ENCODE measurements around the gene MAN2A1.
A peak's percentile ranks its signal among the peaks of the same experiment; 100 is the strongest.
"Not testable (repeated sequence)": the region's sequence is repeated elsewhere in the genome, so short reads cannot be mapped to it uniquely, and the experiment has no call there.

MAN2A1 gene

DNA sequence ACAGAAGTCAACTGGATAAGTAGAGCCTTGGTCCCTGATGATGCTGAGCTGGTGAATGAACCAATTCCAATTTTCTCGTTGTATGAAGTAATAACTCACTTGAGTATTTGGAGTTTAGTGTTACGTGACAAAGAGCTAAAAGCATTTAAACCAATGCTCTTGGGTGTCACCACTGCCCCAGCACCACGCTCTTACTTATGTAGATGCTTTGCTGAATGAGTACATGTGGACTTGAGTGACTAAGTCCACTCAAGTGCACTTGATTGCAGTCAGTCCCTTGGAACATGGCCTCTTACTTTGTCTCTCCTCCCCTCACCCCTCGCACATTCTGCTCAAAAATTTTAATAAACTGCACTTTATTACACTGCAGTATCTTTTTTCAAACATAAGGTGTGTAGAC is 184.0 kb downstream of the MAN2A1 start:
- DNase-seq (ENCODE audit: low read depth), result no peak

DNA sequence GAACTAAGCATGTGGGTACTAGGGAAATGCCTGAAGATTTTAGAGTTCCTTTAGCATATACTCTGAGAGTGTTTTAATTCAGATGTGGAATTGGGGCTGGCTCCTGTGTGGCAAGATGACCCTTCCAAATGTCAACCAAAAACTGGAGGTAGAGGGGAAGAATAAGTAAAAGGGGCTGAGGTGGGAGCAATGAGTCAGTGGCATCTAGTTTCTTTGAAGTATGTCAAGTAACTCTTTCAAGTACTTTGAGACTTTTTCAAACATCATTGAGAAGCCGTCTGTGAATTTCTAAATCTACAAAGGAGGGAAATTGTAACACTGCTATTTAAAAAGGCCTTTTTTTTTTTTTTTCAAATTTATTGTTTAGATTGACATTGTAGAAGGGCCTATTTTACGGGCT is 184.4 kb downstream of the MAN2A1 start:
- no peak for DNase-seq (ENCODE audit: low read depth)

DNA sequence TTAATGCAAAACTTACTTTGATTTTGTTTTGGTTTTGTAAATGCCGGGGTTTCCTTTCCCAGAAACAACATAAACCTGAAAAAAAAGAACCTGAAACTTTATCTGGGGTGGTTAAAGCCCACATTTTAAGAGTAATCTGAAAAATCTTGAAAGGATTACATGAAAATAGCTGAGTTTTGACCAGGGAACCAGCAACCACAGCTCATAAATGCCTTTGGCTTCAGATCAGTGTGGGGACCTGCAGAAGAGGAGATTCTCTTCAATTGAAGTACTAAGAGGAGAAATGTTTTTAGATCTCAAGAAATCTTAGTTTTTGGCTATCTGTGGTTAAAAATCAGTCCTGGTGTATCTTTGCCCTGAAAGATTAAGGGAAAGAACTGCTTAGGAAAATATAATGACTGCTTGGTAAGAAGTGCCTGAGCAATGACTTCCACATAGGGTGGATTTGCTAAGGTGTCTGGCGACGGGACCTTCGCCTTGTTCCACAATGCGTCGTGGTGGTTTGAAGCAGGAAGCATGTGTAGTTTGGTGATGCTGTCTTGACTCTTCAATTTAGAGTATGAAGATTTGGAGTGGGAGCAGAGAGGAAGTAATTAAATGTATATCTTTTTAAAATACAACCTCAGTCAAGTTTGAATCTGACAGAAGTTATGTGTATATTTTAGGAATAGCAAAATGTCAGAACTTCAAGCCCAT is 186.5 kb downstream of the MAN2A1 start:
- DNase-seq (ENCODE audit: low read depth), result no peak

DNA sequence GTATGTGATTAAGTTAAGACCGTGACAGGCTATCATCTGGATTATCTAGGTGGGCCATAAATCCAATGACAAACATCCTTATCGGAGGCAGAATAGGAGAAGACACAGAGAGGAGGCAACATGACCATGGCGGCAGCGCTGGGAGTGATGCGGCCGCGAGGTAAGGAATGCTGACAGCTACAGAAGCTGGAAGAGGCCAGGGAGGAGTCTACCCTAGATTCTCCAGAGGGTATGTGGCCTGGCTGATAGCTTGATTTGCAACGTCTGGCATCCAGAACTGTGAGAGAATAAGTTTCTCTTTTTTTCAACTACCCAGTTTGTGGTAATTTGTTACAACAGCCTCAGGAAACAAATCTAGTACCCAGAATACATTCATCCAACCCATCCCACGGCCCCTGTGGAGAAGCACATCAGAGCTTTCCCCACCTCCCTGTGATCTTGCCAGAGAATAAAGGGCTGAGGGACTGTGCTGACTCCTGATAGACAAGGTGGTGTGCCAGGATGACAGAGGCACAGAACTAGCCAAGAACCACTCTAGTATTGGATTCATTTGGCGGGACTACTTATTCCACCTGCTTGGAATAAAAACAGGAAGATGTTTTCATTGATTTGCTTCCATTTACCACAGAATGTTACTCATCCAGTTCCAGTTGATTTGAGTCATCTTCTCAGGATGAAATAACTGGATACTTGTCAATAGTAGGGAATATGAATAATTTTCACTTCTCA is 187.4 kb downstream of the MAN2A1 start:
- DNase-seq (ENCODE audit: low read depth), result no peak

DNA sequence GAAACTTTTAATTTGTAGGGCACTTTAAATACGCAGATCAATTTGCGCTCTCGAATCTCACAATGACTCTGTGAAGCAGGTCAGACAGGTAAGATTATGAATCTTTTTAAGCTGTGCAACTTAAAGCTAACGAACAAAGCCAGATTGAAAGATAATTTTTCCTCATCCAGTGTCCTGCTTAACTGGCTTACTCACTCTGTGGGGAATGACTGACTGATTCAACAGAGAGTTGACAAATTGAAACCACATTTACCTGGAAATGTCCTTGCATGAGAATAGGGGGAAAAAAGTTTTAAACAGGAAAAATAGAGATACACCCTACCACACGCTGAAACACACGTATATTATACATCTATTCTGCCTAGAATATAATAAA is 187.9 kb downstream of the MAN2A1 start:
- DNase-seq (ENCODE audit: low read depth), result no peak

DNA sequence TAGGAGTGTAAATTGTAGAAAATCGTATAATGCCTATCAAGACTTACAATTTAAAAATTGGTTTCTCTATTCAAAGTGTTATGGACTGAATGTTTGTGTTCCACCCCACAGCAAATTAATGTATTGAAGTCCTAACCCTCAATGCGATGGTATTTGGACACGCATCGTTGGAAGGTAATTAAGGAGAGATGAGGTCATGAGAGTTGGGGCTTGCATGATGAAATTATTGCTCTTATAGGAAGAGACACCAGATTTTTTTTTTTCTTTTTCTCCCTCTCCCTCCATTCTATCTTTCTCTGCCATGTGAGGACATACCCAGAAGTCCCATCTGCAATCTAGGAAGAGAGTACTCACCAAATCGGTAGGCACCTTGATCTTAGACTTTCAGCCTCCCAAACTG is 189.2 kb downstream of the MAN2A1 start:
- no peak for DNase-seq (ENCODE audit: low read depth)

DNA sequence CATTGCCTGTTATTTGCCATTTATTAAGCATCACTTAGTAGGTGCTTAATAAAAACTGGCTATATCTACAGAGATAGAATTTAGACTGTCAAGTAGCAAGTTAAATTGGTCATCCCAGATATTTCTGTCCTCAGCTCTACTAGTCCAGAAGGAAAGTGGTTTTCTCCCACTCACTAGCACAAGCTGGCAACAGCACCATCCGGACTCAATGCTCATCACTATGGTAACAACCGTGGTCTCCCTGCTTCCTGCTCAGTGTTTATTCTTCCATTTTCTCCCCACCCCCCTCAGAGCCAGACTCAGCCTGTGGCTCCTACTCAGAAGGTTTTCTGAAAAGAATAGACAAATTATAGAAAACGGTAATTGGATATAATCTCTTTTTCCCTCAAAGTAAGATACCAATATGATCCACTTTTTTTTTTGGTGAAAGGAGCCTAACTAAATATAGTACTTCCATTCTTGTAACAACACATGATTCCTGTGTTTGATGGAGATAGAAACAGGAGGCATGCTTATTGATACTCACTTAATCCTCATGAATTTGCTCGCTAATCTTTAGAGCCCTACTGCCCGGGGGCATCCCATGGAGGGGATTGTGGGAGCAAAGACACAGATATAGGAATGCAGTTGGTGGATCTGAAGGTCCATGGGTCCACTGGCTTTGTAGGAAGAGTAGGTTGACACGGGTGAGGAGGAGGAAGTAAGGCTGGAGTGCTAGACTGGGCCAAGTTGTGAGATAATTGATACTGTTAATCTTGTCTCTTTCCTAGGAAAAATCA is 191.4 kb downstream of the MAN2A1 start:
- DNase-seq (ENCODE audit: low read depth), result no peak

DNA sequence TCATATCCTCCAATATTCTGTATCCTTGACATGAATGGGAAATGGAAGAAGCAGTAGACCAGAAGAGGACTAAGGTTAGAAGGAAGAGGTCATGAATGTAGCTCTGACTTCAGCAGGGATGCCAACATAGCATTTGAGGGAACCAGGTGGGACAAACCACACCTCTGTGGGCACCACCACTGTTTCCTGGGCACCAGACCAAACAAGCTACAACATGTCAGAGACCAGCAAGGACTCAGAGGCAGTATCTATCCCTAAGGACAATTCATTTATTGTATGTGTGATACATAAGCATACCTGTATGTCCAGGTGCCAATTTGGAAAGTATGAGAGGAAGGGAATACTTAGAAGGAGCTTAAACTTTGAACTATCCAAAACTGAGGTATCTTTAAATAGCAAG is 192.8 kb downstream of the MAN2A1 start:
- no peak for DNase-seq (ENCODE audit: low read depth)

DNA sequence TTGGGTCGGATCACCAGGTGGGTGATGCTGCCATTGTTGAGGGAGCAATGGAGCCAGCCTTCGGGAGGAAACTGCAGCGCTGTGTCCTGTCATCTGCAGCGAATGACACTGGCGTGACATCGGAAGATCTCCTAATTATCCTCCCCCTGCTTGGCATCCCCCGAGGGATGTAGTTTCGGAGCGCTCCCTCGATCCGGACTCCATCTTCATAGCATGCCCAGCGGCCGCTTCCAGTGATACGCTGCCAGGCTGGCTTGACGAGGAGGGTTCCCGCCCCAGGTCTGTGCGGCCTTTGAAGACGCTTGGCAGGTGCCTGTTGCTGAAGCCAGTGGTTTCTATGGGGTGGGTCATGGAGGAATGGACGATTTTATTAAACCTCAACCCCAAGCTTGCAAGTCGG is 194.9 kb downstream of the MAN2A1 start:
- no peak for DNase-seq (ENCODE audit: low read depth)

DNA sequence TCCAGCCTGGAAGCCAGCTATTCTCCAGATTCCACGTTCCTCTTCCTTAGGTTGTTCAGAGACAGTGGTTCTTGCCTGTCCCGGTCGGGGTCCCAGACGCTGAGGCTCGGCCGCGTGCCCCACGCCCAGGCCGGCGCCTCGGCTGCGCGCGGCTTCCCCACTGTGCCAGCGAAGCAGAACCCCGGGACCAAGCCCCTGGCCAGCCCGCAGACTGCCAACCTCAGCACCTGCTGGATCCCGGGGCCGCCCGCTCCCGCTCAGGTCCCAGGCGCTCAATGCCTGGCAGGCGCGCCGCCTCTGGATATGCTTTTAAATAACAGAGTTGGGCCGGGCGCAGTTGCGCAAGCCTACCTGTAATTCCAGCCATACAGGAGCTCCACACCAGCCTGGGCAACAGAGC is 195.5 kb downstream of the MAN2A1 start:
- DNase-seq (ENCODE audit: low read depth), result no peak

DNA sequence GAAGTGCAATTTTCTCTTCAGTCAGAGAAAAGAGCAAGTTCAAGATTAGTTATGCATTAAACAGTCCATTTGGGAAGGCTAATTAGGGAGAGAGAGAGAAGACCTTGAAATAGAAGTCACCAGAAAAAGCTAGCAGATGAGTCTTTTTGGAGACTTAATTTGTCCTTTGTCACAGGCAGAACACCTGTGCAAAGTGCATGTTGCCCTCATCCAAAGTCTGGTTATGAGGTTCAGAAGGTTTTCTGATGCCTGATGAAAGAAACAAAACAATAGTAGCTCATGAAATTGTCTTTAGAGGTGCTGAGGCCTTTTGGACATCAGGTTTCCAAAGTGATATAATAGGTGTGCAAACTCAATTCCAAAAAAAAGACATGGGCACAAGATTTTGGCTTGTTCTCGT is 199.3 kb downstream of the MAN2A1 start:
- DNase-seq (ENCODE audit: low read depth), result no peak

DNA sequence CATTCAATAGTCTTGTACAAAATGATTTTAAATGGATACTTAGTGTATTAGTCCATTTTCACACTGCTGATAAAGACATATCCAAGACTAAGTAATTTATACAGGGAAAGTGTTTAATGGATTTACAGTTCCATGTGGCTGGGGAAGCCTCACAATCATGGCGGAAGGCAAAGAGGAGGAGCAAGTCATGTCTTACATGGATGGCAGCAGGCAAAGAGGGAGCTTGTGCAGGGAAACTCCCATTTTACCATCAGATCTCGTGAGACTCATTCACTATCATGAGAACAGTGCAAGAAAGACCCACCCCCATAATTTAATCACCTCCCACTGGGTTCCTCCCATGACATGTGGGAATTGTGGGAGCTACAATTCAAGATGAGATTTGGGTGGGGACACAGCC is 203.5 kb downstream of the MAN2A1 start:
- DNase-seq (ENCODE audit: low read depth), result not testable (repeated sequence)

DNA sequence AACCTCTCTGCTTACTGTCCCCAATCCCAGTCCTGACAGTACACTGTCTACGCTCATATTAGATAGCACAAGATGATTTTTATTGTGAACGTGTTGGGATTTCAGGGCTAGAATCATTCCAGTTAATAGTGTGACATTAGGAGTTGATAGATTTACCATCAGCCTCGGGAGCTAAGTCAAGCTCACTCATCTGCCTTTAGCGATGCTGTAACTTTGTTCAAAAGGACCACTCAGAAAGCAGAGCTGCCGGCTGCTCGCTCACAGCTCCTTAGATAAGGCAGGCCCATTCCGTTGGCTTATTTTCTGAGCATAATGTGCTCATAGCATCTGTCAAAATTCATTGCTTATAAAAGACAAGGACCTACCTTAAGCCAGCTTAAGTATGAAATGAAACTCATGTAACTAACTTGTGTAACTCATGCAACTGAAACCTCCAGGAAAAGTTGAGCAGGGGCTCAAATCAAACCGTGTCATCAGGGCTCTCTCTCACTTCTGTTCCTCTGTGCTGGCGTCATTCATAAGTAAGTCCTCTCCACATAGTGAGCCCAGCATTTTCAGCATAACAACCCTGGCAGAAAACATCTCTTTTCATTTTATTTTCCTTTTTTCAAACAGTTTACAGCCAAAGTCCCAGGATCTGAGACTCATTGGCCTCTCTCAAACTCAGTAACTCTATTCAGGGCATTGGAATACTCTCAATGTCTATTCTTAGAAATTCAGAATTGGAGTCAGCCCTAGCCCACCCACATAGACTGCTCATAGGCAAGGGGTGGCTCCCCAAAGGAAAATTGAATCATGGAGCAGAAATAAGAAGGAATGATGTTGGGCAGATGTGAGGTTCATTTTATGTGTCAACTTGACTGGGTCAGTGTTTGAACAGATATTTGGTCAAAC is 208.8 kb downstream of the MAN2A1 start:
- DNase-seq (ENCODE audit: low read depth), result no peak

DNA sequence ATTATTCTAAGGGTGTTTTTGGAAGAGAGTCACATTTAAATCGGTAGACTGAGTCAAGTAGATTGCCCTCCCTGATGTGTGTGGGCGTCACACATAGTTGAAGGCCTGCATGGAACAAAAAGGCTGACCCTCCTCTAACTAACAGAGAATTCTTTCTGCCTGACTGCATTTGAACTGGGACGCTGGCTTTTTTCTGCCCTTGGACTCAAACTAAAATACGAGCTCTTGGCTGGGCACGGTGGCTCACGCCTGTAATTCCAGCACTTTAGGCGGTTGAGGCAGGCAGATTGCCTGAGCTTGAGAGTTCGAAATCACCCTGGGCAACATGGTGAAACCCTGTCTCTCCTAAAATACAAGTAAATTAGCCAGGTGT is 209.4 kb downstream of the MAN2A1 start:
- no peak for DNase-seq (ENCODE audit: low read depth)

DNA sequence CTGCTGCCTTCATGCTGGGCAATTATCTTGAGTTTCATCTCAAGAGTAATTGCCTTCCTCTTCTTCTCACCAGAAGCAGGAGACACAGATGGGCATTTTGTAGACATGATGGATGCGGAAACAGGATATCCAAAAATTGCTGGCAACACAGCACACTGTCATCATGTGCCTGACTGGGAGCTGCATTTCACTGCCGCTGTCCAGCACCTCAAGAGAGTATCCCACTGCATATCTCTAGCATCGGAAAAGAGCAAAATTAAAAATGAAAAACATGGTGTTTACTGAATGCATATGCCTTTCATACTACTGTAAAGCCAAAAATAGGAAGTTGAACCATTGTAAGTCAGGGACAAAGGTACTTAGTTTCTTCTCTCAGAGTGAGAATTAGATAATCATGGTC is 210.7 kb downstream of the MAN2A1 start:
- DNase-seq (ENCODE audit: low read depth), result no peak

DNA sequence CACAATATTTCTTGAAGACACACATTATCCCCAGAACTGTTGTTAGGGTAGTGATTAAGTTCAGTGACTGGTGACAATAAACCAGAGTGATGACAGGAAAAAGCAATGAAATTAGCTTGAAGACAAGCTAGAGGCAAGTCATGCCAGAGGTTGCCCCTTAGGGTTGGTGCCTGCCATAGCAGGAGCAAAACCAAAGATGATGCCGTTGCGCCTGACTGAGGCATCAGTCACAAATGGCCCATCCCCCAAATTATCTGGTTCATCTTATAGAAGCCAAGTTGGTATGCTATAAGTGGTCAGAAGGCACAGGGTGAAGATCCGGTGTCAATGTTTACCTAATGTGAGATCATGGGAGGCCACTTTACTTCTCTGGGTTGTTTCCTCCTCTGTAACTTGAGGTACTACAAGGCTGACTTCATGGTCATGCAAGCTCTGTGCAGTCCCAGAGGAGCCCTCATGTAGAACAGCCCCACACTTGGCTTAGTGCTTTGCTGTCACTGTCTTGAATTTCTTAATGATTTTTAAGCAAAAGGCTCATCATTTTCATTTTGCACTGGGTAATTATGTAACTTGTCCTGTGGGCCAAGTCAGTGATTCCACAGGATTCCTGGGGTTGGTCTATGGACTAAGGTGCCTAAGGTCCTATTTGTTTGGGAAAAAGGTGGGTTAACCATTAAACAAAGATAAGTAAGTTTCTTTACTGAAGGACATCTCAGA is 211.3 kb downstream of the MAN2A1 start:
- DNase-seq (ENCODE audit: low read depth), result no peak

DNA sequence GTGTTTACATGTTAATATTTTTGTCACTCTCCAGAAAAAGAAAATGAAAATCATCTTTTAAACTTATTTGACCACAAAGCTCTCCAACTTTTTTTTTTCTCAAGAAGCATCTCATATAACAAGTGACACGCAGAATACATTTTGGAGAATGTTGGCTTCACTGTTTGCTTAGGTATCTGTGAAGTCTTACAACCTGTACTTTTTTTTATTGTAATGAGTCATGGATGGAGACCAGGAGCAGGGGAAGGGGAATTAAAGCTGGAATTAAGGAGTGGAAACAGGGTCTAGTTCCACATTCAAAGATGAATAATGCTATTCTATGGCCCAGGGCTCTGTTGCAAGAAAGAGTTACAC is 211.9 kb downstream of the MAN2A1 start:
- no peak for DNase-seq (ENCODE audit: low read depth)

DNA sequence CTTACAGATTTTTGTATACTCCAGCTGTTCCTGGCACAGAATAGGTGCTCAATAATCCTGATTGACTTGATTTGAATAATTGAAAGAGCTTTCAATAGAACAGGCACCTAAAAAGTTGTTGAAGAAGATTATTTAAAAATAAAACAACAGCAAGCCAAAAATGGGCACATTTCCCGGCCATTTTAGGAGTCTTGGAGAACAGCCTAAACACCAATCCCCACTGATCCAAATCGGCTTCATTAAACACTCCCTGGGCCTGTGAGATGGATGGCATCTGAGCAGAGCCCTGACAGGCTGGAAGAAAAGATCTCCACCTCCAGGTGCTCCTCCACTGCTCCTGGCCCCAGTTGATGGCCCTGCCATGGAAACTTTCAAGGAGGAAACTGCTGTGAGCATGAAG is 213.3 kb downstream of the MAN2A1 start:
- no peak for DNase-seq (ENCODE audit: low read depth)

DNA sequence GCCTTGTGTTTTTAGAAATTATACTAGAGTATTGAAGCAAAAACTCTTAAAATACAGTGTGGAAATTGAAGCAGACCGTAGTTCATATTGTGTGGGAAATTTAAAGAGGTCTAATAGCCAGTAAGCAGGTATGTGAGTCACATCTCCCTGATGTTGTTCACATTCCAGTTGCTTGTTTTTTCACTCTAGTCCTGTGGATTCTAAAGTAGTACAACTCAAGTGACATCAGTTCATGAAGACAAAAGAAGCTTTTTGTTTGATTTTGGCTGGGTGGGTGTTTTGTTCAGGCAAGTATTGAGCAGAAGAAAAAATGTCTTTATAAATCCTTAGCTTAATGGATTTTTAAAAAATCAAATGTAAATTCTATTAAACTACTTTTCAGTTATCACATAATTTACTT is 216.2 kb downstream of the MAN2A1 start:
- no peak for DNase-seq (ENCODE audit: low read depth)

DNA sequence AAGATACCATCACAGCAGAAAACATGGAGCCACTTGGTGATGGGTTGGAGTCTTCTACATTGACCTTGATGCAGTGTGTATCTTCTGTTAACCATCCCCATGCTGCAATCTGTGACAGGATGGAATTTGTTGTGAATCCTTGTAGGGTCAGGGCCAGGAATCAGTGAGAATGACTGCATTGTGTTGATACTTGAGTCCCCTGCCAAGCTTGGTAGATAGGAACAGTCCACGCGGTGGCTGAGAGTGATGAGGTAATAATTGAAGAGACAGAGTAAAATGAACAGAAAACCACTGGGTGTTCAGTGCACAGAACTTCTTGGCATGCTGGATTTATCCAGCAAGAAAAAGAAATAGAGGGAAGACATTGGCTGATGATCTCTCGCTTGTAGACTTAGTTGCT is 217.5 kb downstream of the MAN2A1 start:
- DNase-seq (ENCODE audit: low read depth), result no peak

DNA sequence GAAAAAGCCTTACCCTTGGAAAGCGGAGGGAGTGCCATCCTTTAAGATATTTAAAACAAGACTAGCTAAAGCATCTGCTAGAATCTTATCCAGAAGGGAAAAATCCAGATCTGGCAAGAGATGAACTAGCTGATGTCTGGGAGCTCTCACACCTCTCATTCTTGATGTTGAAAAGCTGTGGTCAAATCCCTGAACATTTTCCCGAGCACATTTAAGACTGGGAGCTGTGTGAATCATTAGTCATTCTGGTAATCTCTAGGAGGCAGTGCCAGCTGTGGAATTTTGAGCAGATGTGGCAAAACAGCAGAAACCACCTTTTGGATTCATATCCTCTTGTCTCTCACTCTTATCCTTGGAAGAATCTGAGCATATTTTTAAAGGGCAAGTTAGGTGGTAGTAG is 218.0 kb downstream of the MAN2A1 start:
- peak; percentile 10 for DNase-seq (ENCODE audit: low read depth)

DNA sequence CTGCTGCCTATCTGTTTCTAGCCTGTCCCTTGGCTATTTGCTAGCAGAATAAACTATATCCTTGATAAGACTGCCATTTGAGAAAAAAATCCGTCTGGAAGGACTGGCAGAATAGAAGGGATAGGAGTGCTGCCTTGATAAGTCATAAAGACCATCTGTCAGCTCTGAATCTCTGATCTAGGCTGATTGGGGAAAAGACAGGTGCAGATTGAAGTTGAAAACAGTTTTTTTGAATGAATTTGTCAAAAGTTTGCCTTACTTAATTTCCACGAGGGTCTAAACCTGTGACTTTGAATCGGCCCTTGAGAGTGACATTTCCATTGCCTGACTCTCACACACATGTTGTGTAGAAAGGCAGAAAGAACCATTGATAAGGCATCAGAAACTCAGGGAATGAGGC is 218.6 kb downstream of the MAN2A1 start:
- DNase-seq (ENCODE audit: low read depth), result no peak
